Measurements from ENCODE around the gene CERKL.
A peak's percentile ranks its signal among the peaks of the same experiment; 100 is the strongest.
"Not testable (repeated sequence)": the region's sequence is repeated elsewhere in the genome, so short reads cannot be mapped to it uniquely, and the experiment has no call there.

CERKL gene

GRCh38 chr2:181656450-181657291 lies at the start of gene CERKL:
Gene CERKL (minus strand): TSS chr2:181657105. CDS start chr2:181657006, 99 bp downstream.
- no peaks in the 10 kb centered on the region for H3K79me2 ChIP-seq (ENCODE audit: insufficient read depth, low read length)
- no peaks in the 10 kb centered on the region for H3F3A ChIP-seq (ENCODE audit: insufficient read depth, low read length)
- peak within 1 kb of the TSS; percentile 58 for H3K4me3 ChIP-seq (ENCODE audit: low read depth, low read length, poor library complexity, severe bottlenecking)
- H4K20me1 ChIP-seq (ENCODE audit: insufficient read depth, low read length) = no peaks in the 10 kb centered on the region
- H3K27ac ChIP-seq (ENCODE audit: low read depth, low read length, poor library complexity, severe bottlenecking) = no peak within 1 kb of the TSS
- H3K4me2 ChIP-seq (ENCODE audit: low read length) = peak within 1 kb of the TSS; percentile 60
- H3K4me1 ChIP-seq (ENCODE audit: insufficient read depth, low read length, severe bottlenecking) = peaks cover 10% of the 10 kb centered on the region
- peak within 1 kb of the TSS; percentile 6; the same call in 1 of the 2 replicates for H3K9ac ChIP-seq (ENCODE audit: low read length)
- H3K9me2 ChIP-seq (ENCODE audit: low read depth, low read length) = no peaks in the 10 kb centered on the region
- H3K36me3 ChIP-seq (ENCODE audit: insufficient read depth, low read length) = no peaks in the 10 kb centered on the region
- no peaks in the 10 kb centered on the region for H3K9me3 ChIP-seq (ENCODE audit: low read length)
- H3K27me3 ChIP-seq (ENCODE audit: insufficient read depth, low read length) = 0 out of 2 replicates have a peak, but pooled peaks cover 4% of the 10 kb centered on the region
- TF ChIP-seq CTCF (IDR thresholded peaks at IDR 0.05; ENCODE audit: low read length) = no peak
- TF ChIP-seq EZH2 (IDR thresholded peaks at IDR 0.05; ENCODE audit: borderline replicate concordance, low read length) = no peak
- no peak within 1 kb of the TSS for H2AFZ ChIP-seq (ENCODE audit: low read length)

- not testable (repeated sequence) for H3K4me1 ChIP-seq (ENCODE audit: insufficient read depth, low read length, severe bottlenecking); H3K9me3 ChIP-seq (ENCODE audit: low read length); H3K4me3 ChIP-seq (ENCODE audit: low read depth, low read length, poor library complexity, severe bottlenecking); H4K20me1 ChIP-seq (ENCODE audit: insufficient read depth, low read length); H3K79me2 ChIP-seq (ENCODE audit: insufficient read depth, low read length); H3K27ac ChIP-seq (ENCODE audit: low read depth, low read length, poor library complexity, severe bottlenecking); H3K9ac ChIP-seq (ENCODE audit: low read length); H3K27me3 ChIP-seq (ENCODE audit: insufficient read depth, low read length); H3K4me2 ChIP-seq (ENCODE audit: low read length); H3F3A ChIP-seq (ENCODE audit: insufficient read depth, low read length); H3K9me2 ChIP-seq (ENCODE audit: low read depth, low read length); H2AFZ ChIP-seq (ENCODE audit: low read length); H3K36me3 ChIP-seq (ENCODE audit: insufficient read depth, low read length)
These were observed 45.6 kb upstream of the CERKL start for GRCh38 chr2:181702519-181702918.

- Histone ChIP-seq H3F3A (ENCODE audit: insufficient read depth, low read length) (no peaks in the 10 kb centered on the region), H3K4me3 (ENCODE audit: low read depth, low read length, poor library complexity, severe bottlenecking) (no peak overlapping the region), H3K9ac (ENCODE audit: low read length) (no peak overlapping the region), H3K9me2 (ENCODE audit: low read depth, low read length) (no peaks in the 10 kb centered on the region), H3K36me3 (ENCODE audit: insufficient read depth, low read length) (no peaks in the 10 kb centered on the region), H3K27ac (ENCODE audit: low read depth, low read length, poor library complexity, severe bottlenecking) (no peak overlapping the region), H3K9me3 (ENCODE audit: low read length) (no peaks in the 10 kb centered on the region; the same call in 1 of the 2 replicates), H3K4me2 (ENCODE audit: low read length) (no peak overlapping the region), H4K20me1 (ENCODE audit: insufficient read depth, low read length) (no peaks in the 10 kb centered on the region), H3K4me1 (ENCODE audit: insufficient read depth, low read length, severe bottlenecking) (no peaks in the 10 kb centered on the region), H3K79me2 (ENCODE audit: insufficient read depth, low read length) (no peaks in the 10 kb centered on the region), H3K27me3 (ENCODE audit: insufficient read depth, low read length) (no peaks in the 10 kb centered on the region), H2AFZ (ENCODE audit: low read length) (no peak overlapping the region)
- TF ChIP-seq CTCF (IDR thresholded peaks at IDR 0.05; ENCODE audit: low read length) (no peak), EZH2 (IDR thresholded peaks at IDR 0.05; ENCODE audit: borderline replicate concordance, low read length) (no peak)
These were observed 41.3 kb upstream of the CERKL start for GRCh38 chr2:181698223-181698622.

- H2AFZ ChIP-seq (ENCODE audit: low read length) = no peak overlapping the region
- no peaks in the 10 kb centered on the region for H3K27me3 ChIP-seq (ENCODE audit: insufficient read depth, low read length)
- no peaks in the 10 kb centered on the region for H3K9me2 ChIP-seq (ENCODE audit: low read depth, low read length)
- no peak overlapping the region for H3K4me2 ChIP-seq (ENCODE audit: low read length)
- no peaks in the 10 kb centered on the region; the same call in 1 of the 2 replicates for H3K9me3 ChIP-seq (ENCODE audit: low read length)
- TF ChIP-seq CTCF (IDR thresholded peaks at IDR 0.05; ENCODE audit: low read length) (no peak), EZH2 (IDR thresholded peaks at IDR 0.05; ENCODE audit: borderline replicate concordance, low read length) (no peak)
- H3K27ac ChIP-seq (ENCODE audit: low read depth, low read length, poor library complexity, severe bottlenecking) = no peak overlapping the region
- no peaks in the 10 kb centered on the region for H3K36me3 ChIP-seq (ENCODE audit: insufficient read depth, low read length)
- H3K9ac ChIP-seq (ENCODE audit: low read length) = no peak overlapping the region
- no peaks in the 10 kb centered on the region for H4K20me1 ChIP-seq (ENCODE audit: insufficient read depth, low read length)
- no peaks in the 10 kb centered on the region for H3K4me1 ChIP-seq (ENCODE audit: insufficient read depth, low read length, severe bottlenecking)
- no peaks in the 10 kb centered on the region for H3K79me2 ChIP-seq (ENCODE audit: insufficient read depth, low read length)
- no peaks in the 10 kb centered on the region for H3F3A ChIP-seq (ENCODE audit: insufficient read depth, low read length)
- no peak overlapping the region for H3K4me3 ChIP-seq (ENCODE audit: low read depth, low read length, poor library complexity, severe bottlenecking)
These were observed 40.7 kb upstream of the CERKL start for GRCh38 chr2:181697571-181697970.

All from OCI-LY1 (cell line).